GM21825 (cell line): ENCODE data around the gene ABAT.
"Not testable (repeated sequence)": the region's sequence is repeated elsewhere in the genome, so short reads cannot be mapped to it uniquely, and the experiment has no call there.

Experiments
- ATAC-seq: cut with Tn5 transposase; IDR thresholded peaks from one replicate; pipeline ENCODE4 v1.9.1; 2021; ENCODE audit warnings: mild to moderate bottlenecking, moderate library complexity; ENCODE audit not compliant: unreplicated experiment

Gene ABAT

DNA sequence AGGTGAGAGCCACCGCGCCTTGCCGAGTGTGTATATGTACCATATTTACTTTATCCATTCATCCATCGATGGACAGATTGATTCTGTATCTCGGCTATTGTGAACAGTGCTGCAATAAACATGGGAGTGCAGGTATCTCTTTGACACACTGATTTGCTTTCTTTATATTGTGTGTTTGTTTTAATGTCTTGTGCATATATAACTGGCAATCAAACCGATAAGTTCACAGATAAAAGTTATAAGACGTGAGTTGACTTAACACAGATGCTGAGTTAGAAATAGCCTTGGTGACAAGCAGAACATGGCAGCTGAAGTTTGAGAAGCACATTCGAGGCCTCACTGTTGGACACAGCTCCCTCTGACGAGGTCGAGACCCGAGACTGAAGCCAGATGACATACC lies 99.8 kb downstream of the ABAT start:
- no peak for ATAC-seq

DNA sequence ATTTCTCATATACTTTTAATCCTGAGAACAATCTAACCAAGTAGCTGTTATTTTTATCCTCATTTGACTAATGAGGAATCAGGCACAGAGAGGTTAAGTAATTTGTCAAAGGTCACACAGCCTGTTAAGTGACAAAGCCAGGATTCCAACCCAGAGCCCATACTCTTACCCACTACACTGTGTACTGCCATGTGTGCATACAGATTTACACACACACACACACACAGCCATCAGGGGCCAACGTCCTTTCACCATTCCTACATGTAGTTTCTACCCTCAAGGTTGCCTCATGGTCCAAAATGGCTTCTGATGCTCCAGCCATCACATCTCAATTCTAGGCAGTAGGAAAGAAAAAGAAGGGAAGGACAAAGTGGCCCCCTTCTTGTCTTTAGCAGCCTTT lies 100.9 kb downstream of the ABAT start:
- ATAC-seq: no peak

DNA sequence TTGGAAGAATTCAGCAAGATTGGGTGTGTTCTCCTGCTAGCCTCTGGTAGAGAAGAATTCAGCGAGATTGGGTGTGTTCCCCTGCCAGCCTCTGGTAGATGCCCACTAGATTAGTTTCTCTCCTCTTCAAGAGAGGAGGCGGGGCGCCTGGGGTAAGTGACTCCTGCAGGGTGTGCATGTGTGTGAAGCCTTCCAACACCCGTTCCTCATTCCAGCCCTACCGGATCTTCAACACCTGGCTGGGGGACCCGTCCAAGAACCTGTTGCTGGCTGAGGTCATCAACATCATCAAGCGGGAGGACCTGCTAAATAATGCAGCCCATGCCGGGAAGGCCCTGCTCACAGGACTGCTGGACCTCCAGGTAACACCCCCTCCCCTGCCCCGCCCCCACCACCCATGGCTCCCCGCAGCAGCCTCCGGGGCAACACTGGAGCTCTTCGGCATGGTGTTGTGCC lies 101.7 kb downstream of the ABAT start:
- ATAC-seq: no peak

DNA sequence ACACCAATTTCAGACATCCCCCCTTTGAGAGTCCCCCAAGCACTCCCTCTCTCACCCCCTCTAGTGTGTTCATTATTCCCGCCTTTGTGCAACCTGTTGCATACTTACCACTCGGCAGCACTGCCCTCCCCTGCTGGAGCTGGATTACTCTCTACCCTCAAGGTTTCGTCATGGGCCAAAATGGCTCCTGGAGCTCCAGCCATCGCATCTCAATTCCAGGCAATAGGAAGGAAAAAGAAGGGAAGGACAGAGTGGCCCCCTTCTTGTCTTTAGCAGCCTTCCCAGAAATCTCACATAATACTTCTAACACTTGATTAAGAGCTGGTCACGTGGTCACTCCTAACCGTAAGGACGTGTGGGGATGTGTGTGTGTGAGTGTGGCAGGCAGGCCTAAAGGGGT lies 102.8 kb downstream of the ABAT start:
- no peak for ATAC-seq

DNA sequence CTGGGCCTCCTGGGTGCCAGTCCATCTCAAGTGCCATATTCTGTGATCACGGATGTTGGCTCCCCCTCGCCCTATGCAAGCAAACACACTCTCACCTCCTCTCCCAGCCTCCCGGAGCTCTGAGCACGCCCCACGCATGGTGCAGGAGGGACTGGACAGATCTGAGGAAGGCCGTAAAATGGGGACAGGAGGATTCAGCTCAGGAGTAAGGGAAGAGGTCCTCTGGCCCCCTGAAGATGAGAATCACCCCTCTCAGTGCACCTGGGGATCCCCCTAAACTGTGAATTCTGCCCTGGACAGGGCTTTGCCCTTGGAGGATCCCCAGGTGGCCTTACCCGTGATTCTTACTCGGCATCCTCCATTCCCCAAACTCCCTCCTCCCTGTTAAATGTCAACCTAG lies 107.4 kb downstream of the ABAT start:
- ATAC-seq: no peak

DNA sequence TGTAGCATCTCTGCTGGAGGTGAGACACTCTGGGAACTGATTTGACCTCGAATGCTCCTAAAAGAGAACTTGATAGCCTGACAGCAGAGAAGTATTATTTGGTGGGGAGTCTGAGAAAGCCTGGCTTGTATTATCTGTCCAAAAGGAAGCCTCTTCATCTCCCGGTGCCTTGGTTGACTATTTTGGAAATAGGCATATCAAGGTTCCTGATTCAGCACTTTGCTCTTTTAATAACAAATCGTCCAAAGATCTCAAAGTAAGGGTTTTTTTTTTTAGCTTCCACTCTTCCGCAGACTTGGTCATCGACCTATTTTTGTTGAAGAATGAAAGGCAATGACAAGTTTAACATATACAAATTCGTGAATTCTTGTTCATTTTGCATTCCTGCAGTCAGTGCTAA lies 108.3 kb downstream of the ABAT start:
- ATAC-seq: no peak

DNA sequence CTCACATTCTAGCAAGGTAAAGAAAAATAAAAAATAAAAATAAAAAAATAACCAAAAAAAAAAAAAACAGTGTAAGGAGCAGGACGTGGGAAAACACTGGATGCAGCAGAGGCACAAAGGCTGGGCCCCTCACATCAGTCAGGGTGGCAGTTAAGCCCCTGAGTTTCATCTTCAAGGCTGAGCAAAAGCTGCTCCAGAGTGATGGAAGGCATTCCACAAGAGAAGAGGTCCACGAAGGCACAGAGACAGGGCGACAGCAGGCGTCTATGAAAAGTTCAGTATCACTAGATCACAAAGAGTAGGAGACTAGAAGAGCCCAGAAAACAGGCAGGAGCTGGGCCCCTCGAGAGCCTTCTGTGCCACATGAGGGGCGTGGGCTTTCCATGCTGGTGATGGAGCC lies 111.0 kb downstream of the ABAT start:
- ATAC-seq: no peak

DNA sequence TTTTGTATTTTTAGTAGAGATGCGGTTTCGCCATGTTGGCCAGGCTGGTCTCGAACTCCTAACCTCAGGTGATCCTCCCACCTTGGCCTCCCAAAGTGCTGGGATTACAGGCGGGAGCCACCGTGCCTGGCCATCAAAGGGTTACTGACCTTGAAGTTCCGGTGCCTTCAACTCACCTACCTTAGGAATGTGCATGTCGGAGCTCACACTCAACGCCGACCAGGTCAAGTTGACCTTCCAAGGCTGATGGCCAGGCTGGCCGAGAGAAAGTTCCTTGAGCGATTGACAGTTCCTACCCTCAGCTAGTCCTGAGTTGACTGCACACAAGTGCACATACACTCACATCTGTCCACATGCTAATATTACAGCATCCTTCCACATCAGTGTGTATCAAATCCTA lies 111.9 kb downstream of the ABAT start:
- not testable (repeated sequence) for ATAC-seq

DNA sequence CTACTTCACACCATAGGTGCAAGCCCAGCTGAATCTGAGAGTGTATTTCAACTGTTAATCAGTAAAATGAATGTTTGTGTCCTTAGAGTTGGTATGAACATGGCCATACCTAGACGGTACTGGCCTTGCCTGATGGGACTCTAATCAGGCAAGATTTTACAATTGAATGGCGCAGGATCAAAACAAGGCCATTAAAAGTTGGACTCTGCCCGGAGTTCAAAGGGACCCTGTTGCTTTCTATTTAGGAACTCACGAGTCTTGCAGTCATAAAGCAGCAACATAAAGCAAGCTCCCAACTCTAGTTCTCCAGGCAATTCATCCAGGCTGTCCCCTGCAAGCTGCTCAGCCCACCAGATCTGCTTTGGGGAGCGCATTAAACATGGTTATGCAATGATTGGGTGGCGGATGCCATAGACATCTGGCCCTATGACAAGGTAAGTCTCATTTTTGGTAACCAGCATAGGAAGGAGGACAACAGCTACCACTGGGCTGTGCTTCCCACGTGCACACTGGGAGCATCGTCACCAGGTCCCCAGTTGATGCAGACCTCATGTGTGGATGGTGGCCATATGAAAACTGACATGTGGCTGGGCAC lies 114.3 kb downstream of the ABAT start:
- no peak for ATAC-seq

DNA sequence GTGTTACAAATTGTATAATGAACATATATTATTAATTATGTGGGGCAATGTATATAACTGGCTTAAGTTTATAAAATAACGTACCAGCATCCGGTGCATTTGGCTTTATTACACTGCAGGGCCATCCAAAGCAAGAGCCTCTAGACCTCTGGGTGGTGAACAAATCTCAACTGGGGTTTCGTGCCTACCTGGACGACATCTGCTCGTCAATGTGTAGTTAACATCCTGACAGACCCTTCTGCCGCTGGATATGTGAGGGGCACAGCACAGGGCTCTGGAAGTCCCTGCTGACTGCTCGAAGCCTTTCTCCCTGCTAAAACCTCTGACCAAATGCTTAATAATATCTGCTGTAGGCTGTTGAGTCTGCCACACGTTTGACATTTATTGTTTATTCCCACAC lies 120.7 kb downstream of the ABAT start:
- ATAC-seq: no peak

DNA sequence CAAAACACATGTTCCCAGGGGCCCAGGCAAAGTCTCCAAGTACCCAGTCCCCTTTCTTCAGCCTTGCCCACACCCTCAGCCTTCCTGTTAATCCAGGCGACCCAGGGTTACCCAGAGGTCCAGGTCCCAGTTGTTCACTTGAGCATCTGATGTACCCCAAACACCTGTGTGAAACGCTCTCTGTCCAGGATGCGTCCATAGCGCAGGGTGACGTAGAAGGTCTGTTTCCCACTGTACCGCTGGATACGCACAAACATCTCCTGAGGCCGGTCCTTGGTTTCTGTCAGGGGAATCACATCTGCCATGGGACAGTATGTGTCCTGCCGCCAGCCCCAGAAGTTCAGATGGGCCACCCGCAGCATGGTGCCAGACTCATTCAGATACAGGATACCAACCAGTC lies 121.4 kb downstream of the ABAT start:
- no peak for ATAC-seq

DNA sequence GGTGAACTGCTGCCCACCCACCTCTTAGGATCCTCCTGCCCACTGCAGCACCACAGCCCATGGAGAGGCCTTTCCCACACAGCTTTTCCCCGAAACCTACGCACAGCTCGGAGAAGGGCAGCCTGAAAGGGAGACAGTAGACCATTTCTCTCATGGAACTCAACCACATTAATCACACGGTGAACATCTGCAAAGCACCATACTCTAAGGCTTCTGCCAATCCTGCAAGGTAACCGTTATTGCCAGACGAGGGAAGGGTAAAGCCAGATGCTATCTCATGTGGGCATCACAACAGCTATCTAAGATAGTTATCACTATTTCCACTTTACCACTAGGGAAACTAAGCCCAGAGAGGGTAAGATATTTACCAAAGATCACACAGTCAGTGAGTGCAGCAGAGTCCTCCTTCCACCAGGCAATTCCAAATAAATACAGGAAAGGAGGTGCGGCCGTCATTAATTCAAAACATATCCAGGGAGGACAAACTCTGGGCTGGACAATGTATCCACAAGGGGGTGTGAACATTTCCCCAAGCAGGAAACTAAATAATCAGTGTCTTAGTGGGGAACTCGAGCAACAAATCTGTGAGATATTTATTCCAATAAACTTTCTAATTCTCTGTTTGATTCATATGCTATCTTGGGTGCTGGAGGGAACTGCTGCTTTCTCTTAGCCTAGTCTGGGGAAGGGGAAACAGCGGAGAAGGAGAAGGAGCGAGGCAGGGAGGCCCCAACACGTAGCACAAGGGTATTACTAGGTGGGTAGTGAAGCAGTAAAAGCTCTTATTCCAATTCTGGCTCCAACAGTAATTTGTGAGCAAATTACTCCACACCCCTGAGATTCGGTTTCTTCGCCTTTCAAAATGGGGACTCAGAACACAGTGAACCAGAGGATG lies 122.3 kb downstream of the ABAT start:
- ATAC-seq: no peak

DNA sequence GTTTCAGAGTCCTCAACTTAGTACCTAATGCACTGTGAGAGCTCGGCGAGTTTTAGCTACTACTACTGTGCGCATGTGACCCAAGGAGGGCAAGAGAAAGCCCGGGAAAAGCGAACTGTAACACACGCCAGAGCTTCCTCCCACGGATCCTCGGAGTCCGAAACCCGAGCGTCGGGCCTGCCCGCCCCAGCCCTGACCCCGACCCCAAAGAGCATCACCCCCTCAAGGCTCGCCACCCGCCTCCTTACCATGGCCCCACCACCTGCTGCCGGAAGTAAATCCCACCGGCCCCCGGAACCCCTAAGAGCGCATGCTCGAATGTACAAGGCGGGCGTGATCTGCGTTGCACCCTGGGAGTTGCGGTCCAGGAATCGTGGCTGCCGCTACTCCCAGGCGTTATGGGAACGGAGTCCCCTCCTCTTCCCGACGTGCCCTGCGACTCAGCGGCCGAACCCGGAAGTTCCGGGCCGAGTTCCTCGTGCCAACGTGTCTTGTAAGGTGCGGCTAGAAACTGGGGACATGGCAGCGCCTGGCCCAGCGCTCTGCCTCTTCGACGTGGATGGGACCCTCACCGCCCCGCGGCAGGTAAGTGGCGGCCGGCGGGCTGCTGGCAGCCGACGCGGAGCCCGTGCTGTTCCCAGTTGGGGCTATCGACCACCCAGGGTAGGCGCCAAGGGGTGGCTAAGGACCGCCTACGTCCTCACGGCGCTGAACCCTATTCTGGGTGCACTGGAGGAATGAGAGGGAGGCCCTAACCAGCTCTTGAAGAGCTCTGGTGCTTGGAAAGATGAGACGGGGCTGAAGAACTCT lies 123.2 kb downstream of the ABAT start, which contains the start of the genes PMM2 and TMEM186:
PMM2 (plus strand) TSS at position 476 of the 810 bp plus-strand sequence; CDS start at position 520, 44 bp downstream.
TMEM186 (minus strand) TSS at position 276 of the 810 bp plus-strand sequence; CDS start at position 251, 25 bp downstream.
- peak; percentile 96 for ATAC-seq

DNA sequence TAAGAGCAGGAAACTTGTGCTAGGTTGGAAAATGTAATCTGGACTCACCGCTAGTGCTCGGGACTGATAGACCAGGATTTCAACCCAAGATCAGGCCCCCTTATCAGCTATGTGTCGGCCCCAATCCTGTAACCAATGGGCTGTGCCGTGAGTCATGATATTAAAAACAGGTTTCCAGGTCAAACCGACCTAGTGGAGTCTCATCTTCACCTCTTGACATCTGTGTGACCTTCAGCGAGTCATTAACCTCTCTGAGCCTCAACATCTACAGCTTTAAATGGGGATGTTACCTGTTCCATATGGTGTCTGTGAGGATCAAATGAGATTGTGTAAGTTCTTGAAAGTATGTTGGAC lies 123.7 kb downstream of the ABAT start:
- ATAC-seq: no peak

DNA sequence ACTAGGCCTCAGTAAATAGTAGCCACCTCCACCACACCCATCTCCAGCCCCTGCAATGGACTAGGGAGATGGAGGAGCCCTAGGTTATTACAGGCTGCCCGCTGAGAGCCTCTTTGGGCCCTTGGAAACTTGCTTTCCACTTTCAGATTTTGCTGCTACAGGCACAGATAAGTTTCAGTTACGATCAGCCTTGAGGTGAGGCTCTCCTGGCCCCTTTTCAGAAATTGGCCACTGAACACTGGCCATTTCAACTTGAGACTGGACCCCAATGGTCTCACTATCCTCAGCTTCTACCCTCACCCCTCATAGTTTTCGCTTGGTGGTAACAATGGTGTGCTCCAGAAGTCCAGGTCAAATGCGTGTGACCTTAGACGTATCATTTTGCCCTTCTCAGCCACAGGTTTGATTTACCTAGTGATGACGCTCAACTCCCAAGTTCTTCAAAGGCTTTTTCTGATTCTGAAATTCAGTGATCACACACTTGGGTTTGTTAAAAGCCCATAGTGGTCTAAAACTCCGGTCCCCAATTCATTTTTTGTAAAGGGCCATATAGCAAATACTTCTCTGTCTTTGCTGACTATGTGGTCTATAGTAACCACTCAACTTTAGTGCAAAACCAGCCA lies 124.2 kb downstream of the ABAT start:
- no peak for ATAC-seq

DNA sequence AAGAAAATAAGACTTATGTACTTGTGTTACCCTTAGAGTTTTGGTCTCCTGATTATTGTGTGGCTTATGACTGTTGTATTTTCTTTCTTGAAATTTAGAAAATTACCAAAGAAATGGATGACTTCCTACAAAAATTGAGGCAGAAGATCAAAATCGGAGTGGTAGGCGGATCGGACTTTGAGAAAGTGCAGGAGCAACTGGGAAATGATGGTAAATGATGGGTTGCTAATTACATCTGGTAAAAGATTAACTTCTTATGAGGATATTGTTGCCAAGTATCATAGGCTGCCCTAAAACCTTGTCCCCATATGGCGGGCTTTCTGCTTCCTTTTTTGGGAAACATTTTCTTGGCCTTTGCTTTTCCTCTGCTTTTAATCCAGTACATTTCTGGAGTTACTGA lies 127.3 kb downstream of the ABAT start:
- no peak for ATAC-seq

DNA sequence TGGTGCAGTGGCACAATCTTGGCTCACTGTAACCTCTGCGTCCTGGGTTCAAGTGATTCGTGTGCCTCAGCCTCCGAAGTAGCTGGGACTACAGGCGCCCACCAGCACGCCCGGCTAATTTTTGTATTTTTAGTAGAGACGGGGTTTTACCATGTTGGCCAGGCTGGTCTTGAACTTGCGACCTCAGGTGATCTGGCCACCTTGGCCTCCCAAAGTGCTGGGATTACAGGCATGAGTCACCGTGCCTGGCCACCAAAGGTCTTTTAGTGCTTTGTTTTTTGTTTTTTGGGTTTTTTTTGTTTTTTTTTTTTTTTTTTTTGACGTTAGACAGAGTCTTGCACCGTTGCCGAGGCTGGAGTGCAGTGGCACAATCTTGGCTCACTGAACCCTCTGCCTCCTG lies 129.3 kb downstream of the ABAT start:
- ATAC-seq: not testable (repeated sequence)

DNA sequence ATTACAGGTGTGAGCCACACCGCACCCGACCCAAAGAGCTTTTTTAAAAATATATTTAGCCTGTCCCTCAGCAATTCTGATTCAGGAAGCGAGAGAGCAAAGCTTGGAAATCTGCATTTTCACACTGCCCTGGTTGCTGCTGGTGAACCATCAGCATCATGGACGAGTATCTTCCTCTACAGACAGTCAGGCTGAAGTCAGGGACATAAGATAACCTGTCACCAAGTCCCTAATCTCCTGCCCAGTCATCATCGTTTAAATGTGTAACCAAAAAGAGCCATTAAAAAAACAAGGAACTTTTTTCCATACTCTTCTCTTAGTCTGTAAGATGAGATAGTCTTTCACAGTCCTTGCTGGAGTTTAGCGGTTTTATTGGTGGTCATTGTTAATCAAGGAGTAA lies 129.9 kb downstream of the ABAT start:
- ATAC-seq: no peak

DNA sequence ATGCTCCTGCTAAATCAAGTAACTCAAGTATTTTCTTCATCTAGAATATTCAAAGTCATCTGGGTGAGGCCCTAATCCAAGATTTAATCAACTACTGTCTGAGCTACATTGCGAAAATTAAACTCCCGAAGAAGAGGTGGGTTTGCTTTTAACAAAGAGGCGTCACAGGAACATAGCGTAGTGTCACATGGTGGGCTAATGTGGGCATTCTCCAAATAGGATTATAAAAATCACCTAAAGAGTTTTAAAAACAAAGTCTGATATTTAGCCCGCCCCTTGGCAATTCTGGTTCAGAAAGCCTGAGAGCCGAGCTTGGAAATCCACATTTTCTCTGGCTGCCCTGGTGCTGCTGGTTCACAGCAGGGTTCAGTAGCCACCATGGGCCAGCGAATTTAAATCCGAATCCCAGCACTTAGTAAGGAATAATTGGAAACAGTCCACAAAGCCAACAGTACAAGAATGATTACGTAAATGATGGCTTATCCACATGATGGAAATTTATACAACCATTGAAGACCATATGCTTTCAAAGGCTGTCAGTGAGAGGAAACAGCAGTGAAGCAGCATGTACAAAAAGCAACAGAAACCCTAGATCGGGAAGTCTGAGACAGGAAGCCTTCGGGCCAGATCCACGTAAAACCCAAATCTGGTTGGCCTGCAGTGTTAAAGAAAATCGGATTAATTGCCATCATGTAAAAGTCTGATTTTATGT lies 132.0 kb downstream of the ABAT start:
- ATAC-seq: no peak

DNA sequence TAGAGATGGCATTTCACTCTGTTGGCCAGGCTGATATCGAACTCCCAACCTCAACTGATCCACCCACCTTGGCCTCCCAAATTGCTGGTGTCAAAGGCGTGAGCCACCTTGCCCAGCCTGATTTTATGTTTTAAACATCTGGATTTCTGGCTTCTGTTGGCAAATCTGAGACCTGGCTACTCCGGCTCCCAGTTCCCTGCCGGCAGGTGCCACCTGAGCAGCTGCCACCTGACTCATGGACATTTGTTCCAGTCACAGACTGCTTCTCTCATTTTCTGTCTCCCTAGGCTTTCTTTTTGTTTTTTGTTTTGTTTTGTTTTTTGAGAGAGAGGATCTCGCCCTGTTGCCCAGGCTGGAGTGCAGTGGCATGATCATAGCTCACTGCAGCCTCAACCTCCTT lies 132.8 kb downstream of the ABAT start:
- no peak for ATAC-seq
